ENCODE data around the gene EXT2.

The EXT2 gene

GRCh38 chr11:44133335-44133946 is 38.0 kb downstream of the EXT2 start:
- peak; percentile 62 for DNase-seq (ENCODE audit: low spot score)

- no peak for DNase-seq (ENCODE audit: low spot score)
Observed at GRCh38 chr11:44134625-44135024, 39.1 kb downstream of the EXT2 start.

GRCh38 chr11:44136176-44136945 is 40.9 kb downstream of the EXT2 start:
- DNase-seq (ENCODE audit: low spot score), result no peak

GRCh38 chr11:44137057-44137456 is 41.6 kb downstream of the EXT2 start:
- DNase-seq (ENCODE audit: low spot score), result no peak

GRCh38 chr11:44138286-44138685 is 42.8 kb downstream of the EXT2 start:
- no peak for DNase-seq (ENCODE audit: low spot score)

- no peak for DNase-seq (ENCODE audit: low spot score)
Observed at GRCh38 chr11:44138980-44139379, 43.5 kb downstream of the EXT2 start.

GRCh38 chr11:44139565-44140330 is 44.3 kb downstream of the EXT2 start:
- DNase-seq (ENCODE audit: low spot score), result no peak

- no peak for DNase-seq (ENCODE audit: low spot score)
Observed at GRCh38 chr11:44140372-44140771, 44.9 kb downstream of the EXT2 start.

GRCh38 chr11:44140805-44141204 is 45.3 kb downstream of the EXT2 start:
- DNase-seq (ENCODE audit: low spot score), result no peak

- DNase-seq (ENCODE audit: low spot score), result no peak
Observed at GRCh38 chr11:44143987-44144909, 48.8 kb downstream of the EXT2 start.

- DNase-seq (ENCODE audit: low spot score), result no peak
Observed at GRCh38 chr11:44145011-44145775, 49.7 kb downstream of the EXT2 start.

- no peak for DNase-seq (ENCODE audit: low spot score)
Observed at GRCh38 chr11:44146931-44147330, 51.5 kb downstream of the EXT2 start.

- DNase-seq (ENCODE audit: low spot score), result no peak
Observed at GRCh38 chr11:44147751-44148150, 52.3 kb downstream of the EXT2 start.

GRCh38 chr11:44149651-44150050 is 54.2 kb downstream of the EXT2 start:
- no peak for DNase-seq (ENCODE audit: low spot score)

- no peak for DNase-seq (ENCODE audit: low spot score)
Observed at GRCh38 chr11:44150401-44150800, 54.9 kb downstream of the EXT2 start.

- no peak for DNase-seq (ENCODE audit: low spot score)
Observed at GRCh38 chr11:44157019-44157418, 61.5 kb downstream of the EXT2 start.

GRCh38 chr11:44158384-44158783 is 62.9 kb downstream of the EXT2 start:
- DNase-seq (ENCODE audit: low spot score), result no peak

- no peak for DNase-seq (ENCODE audit: low spot score)
Observed at GRCh38 chr11:44159848-44160721, 64.6 kb downstream of the EXT2 start.

- no peak for DNase-seq (ENCODE audit: low spot score)
Observed at GRCh38 chr11:44162004-44162403, 66.5 kb downstream of the EXT2 start.

GRCh38 chr11:44162662-44163061 is 67.2 kb downstream of the EXT2 start:
- no peak for DNase-seq (ENCODE audit: low spot score)
